ENCODE results near the gene IGLL1.
"Not testable (repeated sequence)": the region's sequence is repeated elsewhere in the genome, so short reads cannot be mapped to it uniquely, and the experiment has no call there.

DNA sequence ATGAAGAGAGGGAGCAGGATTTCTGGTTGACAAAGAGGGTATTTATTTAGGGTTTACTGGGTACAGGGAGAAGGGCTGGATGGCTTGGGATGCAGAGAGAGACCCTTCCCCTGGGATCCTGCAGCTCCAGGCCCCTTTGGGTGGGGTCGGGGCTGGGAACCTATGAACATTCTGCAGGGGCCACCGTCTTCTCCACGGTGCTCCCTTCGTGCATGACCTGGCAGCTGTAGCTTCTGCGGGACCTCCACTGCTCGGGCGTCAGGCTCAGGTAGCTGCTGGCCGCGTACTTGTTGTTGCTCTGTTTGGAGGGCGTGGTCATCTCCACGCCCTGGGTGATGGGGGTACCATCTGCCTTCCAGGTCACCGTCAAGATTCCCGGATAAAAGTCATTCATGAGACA, 7.0 kb downstream of the IGLL1 start:
- not testable (repeated sequence) for TF ChIP-seq POU2F2, POLR2A, POLR2AphosphoS5, TAF1, SPI1 (IDR thresholded peaks at IDR 0.05; ENCODE audit: low read depth, low read length)
